ENCODE measurements around the gene TSPAN15. TPM values are rescaled to one million over a fixed set of nuclear protein-coding genes. Genes with fewer than 3 reads are reported as not detected.

TSPAN15 gene
- total and polyA plus RNA-seq, 4 donors = 44.3 to 68.4 (median 55.0) TPM

DNA sequence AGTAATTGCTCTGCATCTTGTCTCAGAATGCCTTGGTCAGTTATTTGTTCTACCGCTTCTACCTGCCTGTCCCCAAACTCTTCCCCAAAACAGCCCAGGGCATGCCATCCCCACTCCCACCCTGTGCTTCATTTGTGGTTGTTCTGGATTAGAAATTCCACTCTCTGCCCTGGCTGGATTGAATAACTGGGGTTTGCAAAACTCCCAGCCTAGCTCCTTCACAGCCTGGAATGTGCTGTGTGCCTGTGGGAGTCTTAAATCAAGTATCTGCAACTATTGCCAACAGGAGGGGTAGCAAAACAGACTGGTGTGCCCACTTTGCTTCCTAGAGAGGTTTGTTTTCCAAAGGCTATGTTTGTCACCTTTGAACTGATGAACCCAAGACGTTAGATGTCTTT lies 24.2 kb downstream of the TSPAN15 start:
- ATAC-seq (ENCODE audit: insufficient read depth, low FRiP score) (no peak), DNase-seq (no peak)
- Histone ChIP-seq H3K4me1 (ENCODE audit: control insufficient read depth in 5 of 5, insufficient read depth in 5 of 5, low read length in 5 of 5) (peaks cover 5 to 38% (median 18%) of the 10 kb centered on the region in 5 donors), H3K27ac (ENCODE audit: low read depth in 1 of 2, low read length in 1 of 2) (peak overlapping the region; percentile 26 to 46), H3K27me3 (ENCODE audit: control insufficient read depth in 3 of 3, insufficient read depth in 3 of 3, low read length in 2 of 3) (no peaks in the 10 kb centered on the region), H3K4me3 (no peak overlapping the region), H3K9ac (ENCODE audit: insufficient read depth in 1 of 2, low read length in 2 of 2) (no peak overlapping the region), H3K9me3 (ENCODE audit: control insufficient read depth in 4 of 4, insufficient read depth in 3 of 4, low read length in 3 of 4) (no peaks in the 10 kb centered on the region), H3K36me3 (ENCODE audit: control insufficient read depth in 4 of 4, insufficient read depth in 4 of 4, low read length in 4 of 4) (no peaks in the 10 kb centered on the region)
- TF ChIP-seq CTCF (IDR thresholded peaks at IDR 0.05; ENCODE audit: control extremely low read depth, extremely low read depth) = no peak
- WGBS, 2 donors = 69 to 85% methylated on average over 2 of the region's 2 CpGs

DNA sequence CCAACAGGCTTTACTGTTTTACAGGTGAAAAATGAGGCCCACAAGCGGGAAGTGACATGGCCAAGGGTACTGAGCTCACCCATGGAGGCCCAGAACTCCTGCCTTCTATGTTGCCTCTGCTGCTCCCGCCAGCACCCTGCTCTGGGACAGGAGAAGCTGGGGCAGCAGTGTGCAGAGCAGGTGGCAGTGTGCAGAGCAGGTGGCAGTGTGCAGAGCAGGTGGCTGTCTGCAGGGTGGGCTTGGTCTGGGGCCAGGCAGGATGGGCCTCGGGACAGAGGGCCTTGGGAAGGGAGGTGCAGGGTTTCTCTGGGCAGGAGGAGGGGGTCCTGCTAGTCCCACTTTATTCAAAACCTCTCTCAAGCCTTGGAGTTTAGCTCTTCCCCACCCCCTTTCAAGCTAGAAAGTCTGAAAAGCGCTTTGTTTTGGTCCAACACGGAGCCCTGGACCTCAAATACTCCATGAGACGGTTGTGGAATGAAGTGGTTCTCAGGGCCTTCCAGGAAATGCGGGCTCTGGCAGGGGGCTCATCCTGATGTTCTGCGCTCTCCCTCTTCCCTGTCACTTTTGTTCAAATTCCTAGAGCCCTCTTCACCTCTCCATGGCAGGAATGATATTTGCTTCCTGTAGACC lies 26.8 kb downstream of the TSPAN15 start:
- Histone ChIP-seq H3K36me3 (ENCODE audit: control insufficient read depth in 4 of 4, insufficient read depth in 4 of 4, low read length in 4 of 4) (no peaks in the 10 kb centered on the region), H3K4me1 (ENCODE audit: control insufficient read depth in 5 of 5, insufficient read depth in 5 of 5, low read length in 5 of 5) (peaks cover 5 to 36% (median 23%) of the 10 kb centered on the region in 5 donors), H3K4me3 (no peak overlapping the region), H3K9ac (ENCODE audit: insufficient read depth in 1 of 2, low read length in 2 of 2) (no peak overlapping the region), H3K27ac (ENCODE audit: low read depth in 1 of 2, low read length in 1 of 2) (peak overlapping the region in 1 of 2 donors; percentile 35), H3K9me3 (ENCODE audit: control insufficient read depth in 4 of 4, insufficient read depth in 3 of 4, low read length in 3 of 4) (no peaks in the 10 kb centered on the region), H3K27me3 (ENCODE audit: control insufficient read depth in 3 of 3, insufficient read depth in 3 of 3, low read length in 2 of 3) (no peaks in the 10 kb centered on the region)
- ATAC-seq (ENCODE audit: insufficient read depth, low FRiP score) (no peak), DNase-seq (no peak)
- TF ChIP-seq CTCF (IDR thresholded peaks at IDR 0.05; ENCODE audit: control extremely low read depth, extremely low read depth) = no peak
- WGBS, 2 donors = 81 to 85% methylated on average over 8 of the region's 8 CpGs

DNA sequence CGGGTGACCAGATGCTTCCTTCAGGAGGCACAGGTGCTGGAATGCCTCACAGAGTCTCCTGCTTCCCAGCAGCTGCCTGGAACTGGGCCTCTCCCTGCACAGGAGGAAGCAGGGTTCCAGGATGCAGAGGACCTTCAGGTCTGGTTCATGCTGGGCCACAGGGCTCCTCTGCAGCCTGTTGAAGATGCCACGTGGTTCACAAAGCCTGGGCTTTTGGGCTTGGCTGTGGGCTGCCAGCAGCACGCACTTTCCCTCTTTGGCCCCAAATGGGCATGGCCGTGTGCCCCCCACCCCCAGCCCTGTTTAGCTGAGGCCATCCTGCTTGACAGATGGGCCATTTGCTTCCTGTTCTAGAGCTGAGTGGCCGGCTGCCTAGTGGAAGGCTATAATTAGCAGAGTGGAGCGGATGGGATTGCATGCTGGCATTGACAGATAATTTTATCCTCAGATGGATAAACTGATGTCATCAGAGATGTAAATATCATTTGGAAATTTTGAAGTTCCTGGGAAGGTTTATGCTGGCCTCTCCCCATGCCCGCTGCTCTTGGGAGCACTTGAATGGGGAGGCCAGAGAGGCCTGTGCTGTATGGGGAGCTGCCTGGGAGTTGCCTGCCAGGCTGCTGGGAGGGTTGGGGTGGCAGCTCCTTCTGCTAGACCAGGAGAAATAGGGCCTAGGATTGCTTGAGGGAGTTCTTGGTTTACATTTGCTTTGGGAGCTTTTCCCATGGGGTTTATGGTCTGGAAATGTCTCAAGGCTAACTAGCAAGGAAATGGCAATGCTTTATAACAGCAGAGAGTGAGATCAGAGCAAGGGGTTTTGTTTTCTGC lies 28.2 kb downstream of the TSPAN15 start:
- peak overlapping the region; percentile 72 to 88 for H3K27ac ChIP-seq (ENCODE audit: low read depth in 1 of 2, low read length in 1 of 2)
- TF ChIP-seq CTCF (IDR thresholded peaks at IDR 0.05; ENCODE audit: control extremely low read depth, extremely low read depth) = no peak
- no peak for ATAC-seq (ENCODE audit: insufficient read depth, low FRiP score)
- H3K4me3 ChIP-seq = no peak overlapping the region
- peak overlapping the region in 1 of 2 donors; percentile 11 for H3K9ac ChIP-seq (ENCODE audit: insufficient read depth in 1 of 2, low read length in 2 of 2)
- 35 to 39% methylated on average over 7 of the region's 7 CpGs for WGBS, 2 donors
- H3K4me1 ChIP-seq (ENCODE audit: control insufficient read depth in 5 of 5, insufficient read depth in 5 of 5, low read length in 5 of 5) = peaks cover 5 to 29% (median 23%) of the 10 kb centered on the region in 5 donors
- no peaks in the 10 kb centered on the region for H3K9me3 ChIP-seq (ENCODE audit: control insufficient read depth in 4 of 4, insufficient read depth in 3 of 4, low read length in 3 of 4)
- H3K27me3 ChIP-seq (ENCODE audit: control insufficient read depth in 3 of 3, insufficient read depth in 3 of 3, low read length in 2 of 3) = no peaks in the 10 kb centered on the region
- H3K36me3 ChIP-seq (ENCODE audit: control insufficient read depth in 4 of 4, insufficient read depth in 4 of 4, low read length in 4 of 4) = peaks cover 0 to 2% (median 0%) of the 10 kb centered on the region in 4 donors
- peak in 2 of 3 donors; percentile 54 to 81 for DNase-seq
